ENCODE results near the gene CYLD. TPM values are rescaled to one million over a fixed set of nuclear protein-coding genes. Genes with fewer than 3 reads are reported as not detected.

CYLD gene
- total RNA-seq, 1 experiment from 2014 or later = 10.1 TPM

- no peaks in the 10 kb centered on the region for H3K36me3 ChIP-seq (ENCODE audit: control insufficient read depth, insufficient read depth, low read length)
- H3K9me3 ChIP-seq (ENCODE audit: control insufficient read depth, insufficient read depth, low read depth, low read length) = no peaks in the 10 kb centered on the region
- no peak overlapping the region for H3K27ac ChIP-seq (ENCODE audit: low read length)
- ATAC-seq (no peak), DNase-seq (ENCODE audit: low read depth, low spot score) (no peak)
- ChIA-PET CTCF (no interaction called here), POLR2A (no interaction called here)
- no peak overlapping the region for H3K4me3 ChIP-seq (ENCODE audit: low read depth in 2 of 2, low read length in 2 of 2)
- no peaks in the 10 kb centered on the region for H3K4me1 ChIP-seq (ENCODE audit: control insufficient read depth, insufficient read depth, low read length)
- H3K27me3 ChIP-seq (ENCODE audit: control insufficient read depth, insufficient read depth, low read length) = no peaks in the 10 kb centered on the region; the same call in 1 of the 2 replicates
- BruUV-seq (replicated peaks) = no TSS peak
- TF ChIP-seq REST (IDR thresholded peaks at IDR 0.05; ENCODE audit: insufficient read depth in 1 of 2, low read depth in 2 of 2, low read length in 1 of 2) (no peak), SIN3A (IDR thresholded peaks at IDR 0.05; ENCODE audit: borderline replicate concordance, insufficient read depth, low read depth, low read length) (no peak), TCF7L2 (IDR thresholded peaks at IDR 0.05; ENCODE audit: low read depth, low read length) (no peak), CTCF (IDR thresholded peaks at IDR 0.05) (no peak), POLR2AphosphoS5 (IDR thresholded peaks at IDR 0.05; ENCODE audit: low read depth, low read length) (no peak)
- in situ Hi-C loops (cut with HindIII; ENCODE audit: low pct_unique_long_range_greater_than_20kb, low sequenced_read_pairs) = no loop called here
- intact Hi-C loops (cut with micrococcal nuclease; ENCODE audit: unreplicated experiment) = no loop called here
These were observed 10.5 kb upstream of the CYLD start for GRCh38 chr16:50731130-50731988.

GRCh38 chr16:50731989-50732832 is 9.7 kb upstream of the CYLD start:
- Histone ChIP-seq H3K4me3 (ENCODE audit: low read depth in 2 of 2, low read length in 2 of 2) (no peak overlapping the region), H3K36me3 (ENCODE audit: control insufficient read depth, insufficient read depth, low read length) (no peaks in the 10 kb centered on the region), H3K9me3 (ENCODE audit: control insufficient read depth, insufficient read depth, low read depth, low read length) (no peaks in the 10 kb centered on the region), H3K4me1 (ENCODE audit: control insufficient read depth, insufficient read depth, low read length) (no peaks in the 10 kb centered on the region), H3K27me3 (ENCODE audit: control insufficient read depth, insufficient read depth, low read length) (no peaks in the 10 kb centered on the region; the same call in 1 of the 2 replicates), H3K27ac (ENCODE audit: low read length) (no peak overlapping the region)
- ATAC-seq = no peak
- BruUV-seq (replicated peaks) = no TSS peak
- no peak for DNase-seq (ENCODE audit: low read depth, low spot score)
- intact Hi-C loops (cut with micrococcal nuclease; ENCODE audit: unreplicated experiment) (no loop called here), in situ Hi-C loops (cut with HindIII; ENCODE audit: low pct_unique_long_range_greater_than_20kb, low sequenced_read_pairs) (no loop called here)
- TF ChIP-seq TCF7L2 (IDR thresholded peaks at IDR 0.05; ENCODE audit: low read depth, low read length) (no peak), SIN3A (IDR thresholded peaks at IDR 0.05; ENCODE audit: borderline replicate concordance, insufficient read depth, low read depth, low read length) (no peak), POLR2AphosphoS5 (IDR thresholded peaks at IDR 0.05; ENCODE audit: low read depth, low read length) (no peak), CTCF (IDR thresholded peaks at IDR 0.05) (no peak), REST (IDR thresholded peaks at IDR 0.05; ENCODE audit: insufficient read depth in 1 of 2, low read depth in 2 of 2, low read length in 1 of 2) (no peak)
- ChIA-PET POLR2A (no interaction called here), CTCF (no interaction called here)

Measured in Panc1 (cell line).